Activated naive CD4-positive, alpha-beta T cell treated with anti-CD3 and anti-CD28 coated beads, Interleukin-2, amount 50 U/mL, for 16 hours (primary cell): ENCODE measurements around the gene PAAF1.

ENCODE experiments used
- DNase-seq: peaks from one replicate; pipeline ENCODE4 v3.0.0-alpha.2; 2020

The PAAF1 gene

DNA sequence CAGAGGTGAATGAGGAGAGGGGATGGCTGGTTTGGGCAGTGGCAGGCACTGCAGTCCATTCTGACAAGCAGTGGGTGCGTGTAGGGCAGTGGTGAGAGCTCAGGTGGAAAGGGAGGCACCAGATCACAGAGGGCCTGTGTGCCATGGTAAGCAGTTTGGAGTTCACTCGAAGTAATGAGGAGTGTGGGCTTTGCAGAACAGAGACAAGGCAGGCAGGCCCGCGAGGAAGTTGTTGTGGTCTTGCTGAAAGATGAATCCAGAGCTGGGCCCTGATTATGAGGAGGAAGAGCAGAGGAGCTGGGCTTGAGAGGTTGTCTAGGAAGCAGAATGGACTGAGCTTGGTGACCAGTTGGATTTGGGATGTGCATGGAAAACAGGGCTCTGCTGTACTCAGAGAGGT, 72.4 kb downstream of the PAAF1 start:
- DNase-seq: no peak

DNA sequence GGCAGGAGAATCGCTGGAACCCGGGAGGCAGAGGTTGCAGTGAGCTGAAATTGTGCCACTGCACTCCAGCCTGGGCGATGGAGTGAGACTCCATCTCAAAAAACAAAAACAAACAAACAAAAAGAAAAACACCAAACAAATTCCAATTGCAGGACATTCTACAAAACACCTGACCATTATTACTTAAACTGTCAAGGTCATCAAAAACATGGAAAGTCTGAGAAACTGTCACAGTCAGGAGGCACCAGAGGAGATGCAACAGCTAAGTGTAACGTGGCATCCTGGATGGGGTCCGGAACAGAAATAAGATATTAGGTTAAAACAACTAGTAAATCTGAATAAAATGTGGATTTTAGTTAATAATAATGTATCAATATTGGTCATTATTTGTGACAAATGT, 73.1 kb downstream of the PAAF1 start:
- DNase-seq: no peak

DNA sequence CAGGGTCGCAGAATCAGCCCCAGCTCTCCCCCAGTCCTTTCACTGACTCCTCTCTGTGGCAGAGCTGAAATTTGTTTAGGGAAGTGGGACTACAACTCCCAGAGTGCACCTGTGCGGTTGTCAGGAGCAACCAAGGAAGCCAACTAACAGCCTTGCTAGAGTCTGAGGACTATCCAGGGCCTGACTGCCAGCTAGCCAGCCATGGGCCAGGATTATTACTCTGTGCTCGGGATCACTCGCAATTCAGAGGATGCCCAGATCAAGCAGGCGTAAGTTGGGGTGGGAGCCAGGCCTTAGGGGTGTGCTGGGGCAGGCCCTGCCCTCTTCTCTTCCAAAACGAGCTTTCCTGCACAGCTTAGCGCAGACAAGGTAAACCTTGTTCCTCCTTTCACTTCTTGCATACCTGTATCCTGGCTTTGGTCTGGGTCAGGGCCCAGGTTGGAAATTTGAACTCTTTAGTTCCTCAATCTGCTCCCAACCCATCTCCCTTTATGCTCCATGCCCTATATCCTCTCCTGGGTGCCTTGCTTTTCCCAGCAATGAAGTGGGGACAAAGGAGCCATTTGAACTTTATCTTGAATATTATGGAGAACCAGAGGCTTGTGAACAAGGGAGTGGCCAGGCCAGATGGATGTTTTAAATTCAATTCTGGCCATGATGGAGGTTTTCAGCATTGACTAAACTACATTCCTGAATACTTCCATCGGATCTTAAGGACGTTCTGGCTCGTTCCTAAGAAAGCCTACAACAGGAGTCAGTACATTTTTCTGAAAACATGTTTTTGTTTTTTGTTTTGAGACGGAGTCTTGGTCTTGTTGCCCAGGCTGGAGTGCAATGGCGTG, 74.3 kb downstream of the PAAF1 start, which contains the start of gene DNAJB13:
TSS of gene DNAJB13 (plus strand) at position 158 of the 842 bp plus-strand sequence. CDS start at position 202, 44 bp downstream.
- no peak for DNase-seq

DNA sequence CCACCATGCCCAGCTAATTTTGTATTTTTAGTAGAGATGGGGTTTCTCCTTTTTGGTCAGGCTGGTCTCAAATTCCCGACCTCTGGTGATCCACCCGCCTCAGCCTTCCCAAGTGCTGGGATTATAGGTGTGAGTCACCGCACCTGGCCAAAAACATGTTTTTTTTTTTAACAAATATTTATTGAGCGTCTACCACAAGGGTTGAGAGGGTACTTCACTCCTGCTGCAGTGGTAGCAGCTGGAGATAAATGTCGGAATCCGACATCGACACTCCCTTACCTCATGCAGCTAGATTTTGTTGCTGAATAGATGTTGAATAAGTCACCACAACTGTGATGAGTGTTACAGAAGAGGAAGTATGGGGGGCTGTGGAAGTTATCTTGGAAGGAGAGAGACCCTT, 75.0 kb downstream of the PAAF1 start:
- no peak for DNase-seq

DNA sequence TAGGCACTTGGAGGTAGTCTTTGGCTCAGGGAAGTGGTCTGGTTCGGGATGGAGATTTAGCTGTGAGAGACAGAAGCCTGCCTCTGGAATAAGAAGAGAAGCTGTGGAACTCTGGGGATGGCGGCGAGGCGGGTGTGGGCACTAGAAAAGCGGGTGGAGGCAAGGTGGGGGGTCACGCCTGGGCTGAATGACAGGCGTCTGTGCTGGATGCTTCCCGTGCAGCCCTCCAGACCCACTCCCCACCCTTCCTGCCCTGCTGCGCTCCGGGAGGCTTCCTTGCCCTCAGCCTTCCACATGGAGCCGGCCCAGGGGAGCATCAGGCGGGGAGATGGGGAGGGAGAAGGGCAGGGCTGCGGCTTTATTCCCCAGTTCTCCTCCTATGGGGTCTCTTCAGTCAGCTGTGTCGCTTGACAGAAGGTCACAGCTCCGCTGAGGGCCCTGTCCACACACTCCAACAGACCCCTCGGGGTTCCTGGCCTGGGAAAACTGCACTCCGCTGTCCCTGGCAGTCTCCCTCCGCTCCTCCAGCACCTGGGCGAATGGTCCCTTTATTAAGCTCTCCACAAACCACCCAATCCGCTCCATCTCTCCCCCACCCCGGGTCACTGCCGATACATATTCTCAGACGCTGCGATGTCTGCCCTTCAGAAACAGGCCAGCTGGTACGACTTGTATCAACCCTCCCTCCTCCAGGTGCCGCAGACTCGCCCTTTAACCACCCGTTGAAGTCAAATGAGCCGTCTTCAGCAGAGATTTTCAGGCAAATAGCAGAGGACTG, 80.3 kb downstream of the PAAF1 start:
- no peak for DNase-seq

DNA sequence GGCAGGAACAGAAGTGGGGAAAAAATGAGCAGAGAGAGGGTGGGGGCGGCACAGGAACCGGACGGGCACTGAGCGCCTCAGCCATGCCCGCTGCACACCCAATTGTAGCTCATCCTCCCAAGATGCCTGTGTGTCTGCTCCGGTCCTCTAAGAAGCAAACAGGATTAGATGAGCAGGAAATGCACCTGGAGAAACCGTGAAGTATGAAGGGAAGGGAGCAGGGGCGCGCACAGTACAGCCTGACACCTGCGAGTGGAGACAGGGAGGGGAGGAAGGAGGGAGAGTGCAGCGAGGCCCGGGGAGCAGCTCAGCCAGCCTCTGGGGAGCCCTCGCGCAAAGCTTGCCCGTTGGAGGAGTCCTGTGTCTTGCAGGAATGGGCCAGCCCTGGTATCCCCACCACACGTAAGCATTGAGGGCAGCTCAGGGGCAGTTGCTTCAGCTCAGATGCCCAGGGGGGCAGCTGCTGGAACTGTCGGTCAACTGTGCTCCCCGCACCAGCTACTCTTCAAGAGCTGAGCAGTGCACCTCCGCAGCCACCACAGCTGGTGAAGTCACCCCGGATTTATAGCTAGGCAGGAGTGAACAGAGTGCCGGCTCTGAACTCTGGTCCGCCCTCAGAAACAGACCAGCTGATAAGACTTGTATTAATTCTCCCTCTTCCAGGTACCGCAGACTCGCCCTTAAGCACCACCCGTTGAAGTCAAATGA, 81.0 kb downstream of the PAAF1 start:
- DNase-seq: no peak

DNA sequence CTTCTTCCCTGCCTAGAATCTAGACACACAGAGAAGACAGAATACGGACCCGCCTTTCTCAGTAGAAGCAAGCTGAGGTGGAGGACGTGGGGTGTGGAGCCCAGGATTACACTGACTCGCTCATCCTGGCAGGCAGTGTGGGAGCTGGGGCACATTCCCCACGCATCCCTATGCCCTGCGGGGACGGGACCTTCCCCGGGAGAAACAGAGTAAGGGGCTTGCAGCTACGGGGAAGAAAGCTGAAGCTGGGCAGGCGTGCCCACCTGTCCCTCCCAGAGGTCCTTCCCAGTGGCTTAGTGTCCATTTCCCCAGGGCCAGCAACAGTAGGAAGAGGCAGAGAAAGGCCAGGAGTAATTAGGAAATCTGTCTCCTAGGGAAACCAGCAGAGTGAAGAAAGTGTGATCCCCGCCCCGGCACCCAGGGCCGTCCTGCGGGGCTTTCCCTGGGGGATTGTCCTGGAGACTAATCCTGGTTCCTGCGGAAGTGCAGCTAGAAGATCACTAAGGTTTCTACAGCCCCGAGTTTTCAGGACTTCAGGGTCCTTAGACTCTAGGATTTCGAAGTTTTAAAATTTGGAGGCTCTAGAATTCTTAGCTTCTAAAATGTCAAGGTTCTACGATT, 81.8 kb downstream of the PAAF1 start:
- no peak for DNase-seq

DNA sequence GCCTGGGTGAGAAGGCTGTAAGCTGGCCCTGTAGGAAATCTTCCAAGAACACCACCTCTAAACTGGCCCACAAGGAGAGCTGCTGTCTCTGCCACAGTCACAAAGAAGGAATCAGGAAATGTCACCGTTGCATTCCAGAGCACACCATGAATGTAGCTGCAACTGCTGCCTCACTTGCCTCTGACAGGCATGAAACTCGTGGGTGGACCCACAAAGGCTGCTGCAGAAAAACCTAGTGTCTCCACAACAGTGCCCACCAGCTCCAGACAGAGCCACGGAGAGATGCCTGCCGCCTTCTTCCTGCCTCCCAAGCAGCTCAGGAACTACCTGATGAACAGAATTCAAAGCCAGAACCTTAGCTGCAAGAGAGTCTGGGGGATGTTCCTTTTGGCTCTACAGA, 84.5 kb downstream of the PAAF1 start:
- DNase-seq: no peak

DNA sequence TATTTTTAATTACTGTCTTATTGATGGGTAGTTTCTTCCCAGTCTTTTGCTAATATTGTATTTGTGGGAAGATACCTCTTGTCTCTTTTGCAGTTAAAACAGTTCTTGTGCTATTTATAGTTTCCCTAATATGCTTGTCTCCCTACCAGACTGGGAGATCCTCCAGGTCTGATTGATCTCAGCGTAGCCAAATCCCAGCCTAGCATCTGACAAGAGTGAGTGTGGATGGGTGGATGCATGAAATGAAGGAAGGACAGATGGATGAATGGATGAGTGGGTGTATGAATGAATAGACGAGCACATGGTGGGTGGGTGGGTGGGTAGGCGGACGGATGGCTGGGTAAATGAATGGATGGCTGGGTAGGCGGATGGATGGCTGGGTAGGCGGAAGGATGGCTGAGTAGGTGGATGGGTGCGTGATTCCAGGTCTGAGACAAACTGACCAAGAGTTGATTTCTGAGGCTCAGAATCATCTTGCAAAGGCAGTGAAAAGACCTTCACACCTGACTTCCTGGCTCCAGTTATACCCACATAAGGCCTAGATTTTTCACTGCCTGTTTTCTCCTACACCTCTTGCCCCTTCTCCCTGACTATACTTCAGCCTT, 85.4 kb downstream of the PAAF1 start:
- no peak for DNase-seq

DNA sequence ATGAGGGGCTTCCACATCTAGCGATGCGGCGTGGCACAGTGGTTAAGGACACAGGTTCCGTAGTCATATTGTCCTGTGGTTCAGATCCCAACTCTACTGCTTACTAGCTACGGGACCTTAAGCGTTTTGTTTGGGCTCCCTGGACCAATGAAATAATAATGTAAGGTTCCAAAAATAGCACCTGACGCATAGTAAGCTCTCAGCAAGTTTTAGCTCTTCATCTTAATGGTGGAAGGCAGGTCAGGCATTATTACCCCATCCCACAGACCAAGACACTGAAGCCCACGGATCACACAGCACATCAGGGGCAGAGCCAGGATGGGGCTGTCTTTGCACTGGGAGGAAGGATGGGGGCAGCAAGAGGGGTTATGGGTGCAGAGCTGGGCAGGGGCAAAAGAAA, 87.1 kb downstream of the PAAF1 start:
- DNase-seq: no peak

DNA sequence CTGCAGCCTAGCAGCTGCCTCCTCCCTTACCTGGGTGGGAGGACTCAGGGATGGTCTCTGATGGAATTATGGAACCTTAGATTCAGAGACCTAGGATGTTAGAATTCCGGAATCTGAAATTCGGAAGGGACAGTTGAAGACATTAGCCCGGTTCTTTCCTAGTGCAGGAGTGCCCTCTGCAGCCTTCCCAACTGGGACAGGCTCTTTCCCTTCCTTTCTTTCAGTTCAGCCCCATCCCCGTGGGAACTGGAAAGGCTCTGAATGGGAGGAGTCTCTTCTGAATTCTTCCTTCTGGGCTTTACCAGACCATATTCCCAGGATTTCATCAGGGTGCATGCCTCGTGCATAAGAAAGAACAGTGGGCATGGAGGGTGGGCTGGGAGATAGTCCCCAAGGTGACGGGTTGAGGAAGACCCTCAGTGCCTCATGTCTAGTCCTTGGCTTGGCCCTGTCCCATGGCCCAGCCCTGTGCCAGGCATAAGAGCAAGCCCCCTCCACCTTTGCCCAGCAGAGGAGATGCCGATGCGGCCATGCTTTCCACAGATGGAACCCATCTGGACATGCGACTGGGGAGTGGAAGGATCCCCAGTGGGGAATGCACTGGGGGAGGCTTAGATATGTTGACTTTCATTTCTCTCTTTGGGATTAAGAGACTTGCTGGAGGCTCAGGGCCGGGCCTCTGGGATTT, 88.4 kb downstream of the PAAF1 start:
- no peak for DNase-seq

DNA sequence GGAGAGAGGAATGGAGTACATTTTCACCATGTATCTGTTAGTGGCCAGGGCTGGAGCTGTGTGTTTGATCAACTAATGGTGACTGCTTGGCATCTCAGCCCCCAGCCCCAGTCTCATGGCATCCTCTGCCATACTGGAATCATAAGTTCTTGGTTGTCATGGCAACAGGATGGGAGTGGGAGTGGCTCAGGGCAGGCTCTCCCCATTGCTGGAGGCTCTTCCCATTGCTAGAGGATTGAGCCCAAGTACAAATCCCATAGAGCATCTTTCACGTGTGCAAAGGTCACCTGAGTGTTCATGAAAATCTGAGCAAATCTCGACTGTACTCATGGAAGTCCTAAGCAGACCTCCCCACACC, 88.9 kb downstream of the PAAF1 start:
- no peak for DNase-seq

DNA sequence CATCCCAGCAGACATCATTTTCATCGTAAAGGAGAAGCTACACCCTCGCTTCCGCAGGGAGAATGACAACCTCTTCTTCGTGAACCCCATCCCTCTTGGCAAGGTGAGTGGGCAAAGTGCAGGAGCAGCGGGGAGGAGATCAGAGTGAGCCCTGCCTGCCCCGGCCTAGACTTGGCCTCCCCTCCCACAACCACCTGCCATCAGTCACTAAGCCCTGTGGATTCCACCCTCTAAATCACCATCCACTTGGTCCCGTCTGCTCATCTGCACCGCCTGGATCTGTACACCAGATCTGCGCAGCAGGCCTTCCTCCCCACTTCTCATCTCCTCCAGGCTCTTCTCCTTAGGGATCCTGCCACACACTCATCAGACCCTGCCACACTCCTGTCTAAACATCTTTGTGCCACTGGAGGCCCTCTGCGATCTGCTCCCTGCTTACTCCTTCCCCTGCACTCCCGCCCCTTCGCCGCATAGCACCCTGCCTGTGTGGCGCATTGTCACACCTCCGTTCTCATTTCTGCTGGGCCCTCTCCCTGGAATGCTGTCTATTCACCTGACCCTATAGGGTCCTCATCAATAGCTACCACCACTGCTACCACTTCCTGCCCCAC, 91.7 kb downstream of the PAAF1 start:
- DNase-seq: no peak

DNA sequence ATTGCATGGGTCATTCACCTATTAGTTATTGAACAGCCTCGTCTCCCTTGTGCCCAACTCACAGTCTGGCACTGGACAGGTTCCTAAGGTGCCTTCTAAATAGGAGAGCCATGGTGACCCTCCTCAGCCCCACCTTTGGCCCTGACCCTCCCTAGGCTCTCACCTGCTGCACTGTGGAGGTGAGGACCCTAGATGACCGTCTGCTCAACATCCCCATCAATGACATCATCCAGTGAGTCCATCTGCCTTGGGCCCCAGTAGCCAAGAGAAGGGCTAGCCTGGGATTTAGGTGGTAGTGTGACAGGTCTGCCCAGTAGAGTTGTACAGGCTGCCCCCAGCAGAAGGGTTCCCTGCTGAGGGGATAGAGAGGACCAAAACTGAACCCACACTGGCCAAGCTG, 92.3 kb downstream of the PAAF1 start:
- DNase-seq: no peak

DNA sequence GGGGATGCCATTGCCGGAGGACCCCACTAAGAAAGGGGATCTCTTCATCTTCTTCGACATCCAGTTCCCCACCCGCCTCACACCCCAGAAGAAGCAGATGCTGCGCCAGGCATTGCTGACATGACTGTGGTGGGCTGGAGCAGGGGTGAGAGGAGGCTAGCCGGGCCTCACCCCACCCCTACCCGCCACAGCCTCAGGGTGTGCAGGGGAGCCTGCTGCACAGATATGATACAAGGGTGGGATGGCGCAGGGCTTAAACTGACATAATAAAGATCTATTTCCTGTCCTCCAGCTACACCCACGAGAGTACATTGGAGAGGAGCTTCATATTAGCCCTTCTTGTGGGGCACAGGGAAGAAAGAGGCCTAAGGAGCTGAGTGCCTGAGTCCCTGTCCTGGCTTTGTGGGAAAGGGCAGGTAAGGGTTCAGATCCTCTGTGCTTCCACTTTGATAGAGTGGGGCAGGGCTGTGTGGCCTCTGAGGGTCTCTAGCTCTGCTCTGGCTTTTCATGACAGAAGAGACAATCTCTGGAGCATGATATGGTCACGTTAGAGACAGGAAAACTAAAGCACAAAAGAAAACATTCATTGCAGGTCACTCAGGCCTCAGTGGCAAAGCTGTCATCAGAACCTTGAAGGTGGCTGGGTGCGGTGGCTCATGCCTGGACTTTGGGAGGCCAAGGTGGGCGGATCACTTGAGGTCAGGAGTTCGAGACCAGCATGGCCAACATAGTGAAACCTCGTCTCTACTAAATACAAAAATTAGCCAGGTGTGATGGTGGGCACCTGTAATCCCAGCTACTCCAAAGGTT, 93.4 kb downstream of the PAAF1 start:
- no peak for DNase-seq

DNA sequence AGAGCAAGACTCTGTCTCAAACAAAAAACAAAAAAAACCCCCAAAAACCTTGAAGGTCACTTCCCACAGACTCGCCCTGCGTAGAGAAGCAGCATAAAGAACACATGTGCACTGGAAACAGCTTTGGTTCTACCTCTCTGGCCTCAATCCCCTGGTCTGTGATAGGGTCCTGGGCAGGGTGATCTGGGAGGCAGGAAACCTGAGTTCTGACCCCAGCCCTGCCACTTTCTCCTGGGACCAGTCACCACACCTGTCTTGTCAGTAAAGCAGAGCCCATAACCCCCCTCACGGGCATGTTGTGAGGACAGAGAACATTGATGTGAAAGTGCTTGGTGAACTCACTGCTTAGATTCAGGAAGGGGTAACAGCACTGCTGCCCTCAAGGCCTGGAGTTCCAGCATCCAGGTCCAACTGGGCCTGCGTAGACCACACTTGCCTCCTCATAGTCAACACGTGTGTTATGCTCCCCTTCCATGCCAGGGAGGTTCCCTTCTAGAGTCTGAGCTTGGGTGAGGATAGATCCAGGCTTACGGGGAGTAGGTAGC, 94.4 kb downstream of the PAAF1 start:
- DNase-seq: no peak

DNA sequence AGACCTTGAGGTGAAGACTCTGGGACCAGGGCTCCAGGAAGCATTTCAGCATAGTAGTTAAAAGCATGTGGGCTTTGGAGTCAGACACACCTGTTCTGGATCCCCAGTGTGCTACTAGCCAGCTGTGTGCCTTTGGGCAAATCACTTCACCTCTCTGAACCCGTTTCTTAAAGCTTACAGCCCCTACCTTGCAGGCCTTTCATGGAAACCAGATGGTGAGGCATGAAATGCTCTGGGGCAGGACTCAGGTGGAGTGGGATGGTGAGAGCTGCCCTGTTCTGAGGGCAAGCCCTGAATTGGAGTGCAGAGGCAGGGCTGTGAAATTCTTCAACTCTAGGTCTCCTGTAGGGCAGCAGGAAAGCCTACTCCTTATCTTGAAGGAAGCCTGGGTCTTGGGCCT, 95.4 kb downstream of the PAAF1 start:
- no peak for DNase-seq

DNA sequence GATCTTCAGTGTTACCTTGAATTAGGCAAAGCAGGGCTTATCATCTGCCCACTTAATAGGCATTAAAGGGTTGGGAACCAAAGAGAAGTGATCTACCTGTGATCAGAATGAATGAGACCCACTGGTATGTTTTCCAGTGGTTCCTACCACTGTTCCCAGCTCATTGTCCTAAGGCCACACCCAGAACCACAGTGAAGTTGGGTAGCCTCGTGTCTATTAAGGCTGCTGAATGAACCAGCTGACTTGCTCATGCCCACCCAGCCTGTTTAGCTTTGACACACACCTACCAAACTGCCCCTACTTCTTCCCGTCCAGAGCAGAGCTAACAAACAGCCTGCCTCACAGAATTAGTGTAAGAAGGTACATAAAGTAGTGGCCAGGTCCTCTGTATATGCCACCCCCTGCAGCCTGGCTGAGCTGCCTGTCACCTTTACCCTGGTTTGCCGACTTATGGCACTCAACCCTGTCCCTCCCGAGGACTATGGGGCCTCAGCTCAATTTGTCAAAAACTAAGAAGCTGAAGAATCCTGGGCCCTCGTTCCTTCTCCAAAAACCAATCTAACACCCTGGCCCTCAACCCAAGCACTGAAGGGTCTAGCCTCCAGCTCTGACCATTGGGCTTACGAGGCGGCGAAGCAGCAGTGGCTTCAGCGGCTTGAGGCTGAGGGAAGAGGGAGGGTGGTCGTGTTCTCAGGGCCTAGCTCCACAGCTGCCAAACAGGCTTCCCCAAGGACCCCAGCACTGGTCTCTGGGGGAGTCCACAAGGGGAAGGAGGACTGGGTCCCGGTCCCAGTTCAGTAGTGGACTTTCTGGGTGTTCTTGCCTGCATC, 96.0 kb downstream of the PAAF1 start:
- DNase-seq: no peak
